Heart right ventricle (tissue), 16 donors: Measurements from ENCODE around the gene KRT33B. TPM values are rescaled to one million over a fixed set of nuclear protein-coding genes. Genes with fewer than 3 reads are reported as not detected.

Experiments used
- ATAC-seq, 8 donors: fragments of 200-7000 bp; cut with Tn5 transposase; one replicate each; pipeline ENCODE4 v1.9.1; 2020; ENCODE audit warnings: mild to moderate bottlenecking in 8 of 8, moderate library complexity in 8 of 8, moderate number of reproducible peaks in 1 of 8
- DNase-seq, 2 donors: peaks; one replicate each; pipeline ENCODE4 v3.0.0-alpha.2; 2020
- H3K27ac ChIP-seq, 10 donors: fragments of 200-600 bp; sonication (generic) in 2 of 10; one replicate each; pipeline versions ENCODE4 v1.5.0 to v1.8.0; 2020 to 2022; ENCODE audit warnings: mild to moderate bottlenecking in 3 of 10
- H3K27me3 ChIP-seq, 7 donors: fragments of 200-600 bp; one replicate each; pipeline ENCODE4 v1.8.0; 2021 to 2022; ENCODE audit warnings: mild to moderate bottlenecking in 2 of 7
- H3K36me3 ChIP-seq, 9 donors: fragments of 200-600 bp; sonication (generic) in 1 of 9; one replicate each; pipeline versions ENCODE4 v1.5.0 to v1.8.0; 2020 to 2022; ENCODE audit warnings: mild to moderate bottlenecking in 2 of 9
- H3K4me1 ChIP-seq, 9 donors: fragments of 200-600 bp; sonication (generic) in 1 of 9; one replicate each; pipeline versions ENCODE4 v1.5.0 to v1.8.0; 2020 to 2022; ENCODE audit warnings: mild to moderate bottlenecking in 4 of 9
- H3K4me3 ChIP-seq, 10 donors: fragments of 200-600 bp; sonication (generic) in 2 of 10; one replicate each; pipeline versions ENCODE4 v1.5.0 to v1.8.0; 2020 to 2022; ENCODE audit warnings: mild to moderate bottlenecking in 7 of 10, moderate library complexity in 2 of 10
- H3K9me3 ChIP-seq, 11 donors: fragments of 200-600 bp in 10 of 11; sonication (generic) in 2 of 11; one replicate each; pipeline versions ENCODE4 v1.5.0 to v1.8.0; 2013 to 2022; ENCODE audit warnings: mild to moderate bottlenecking in 2 of 11, control low read depth in 1 of 11, moderate library complexity in 1 of 11
- WGBS, 2 donors: extraction: QIAGEN DNeasy Blood & Tissue Kit; methylation state at CpG; one replicate each; pipeline ENCODE4 v1.1.7; 2013; ENCODE audit warnings: inconsistent platforms in 1 of 2; 5-methylcytosine and 5-hydroxymethylcytosine counted together
- intact Hi-C, 10 donors: fragments of 100-400 bp; cut with DNase I; formaldehyde crosslinking; loops; one replicate each; pipeline versions ENCODE4 v1.11.1 to v1.14.2; 2022
- polyA plus RNA-seq, 2 donors: library from polyadenylated mRNA; stranded (reverse); fragments of 200-250 nt; gene quantifications; one replicate each; pipeline ENCODE4 v1.2.3, GENCODE V29; 2013
- total RNA-seq, 10 donors: library from RNA; stranded (reverse); fragmentation: NEBNext Ultra II Directional in 3 of 10; extraction: Animal tissue kit (Norgen Biotek cat#: 25700) in 3 of 10; gene quantifications; one replicate each; pipeline versions ENCODE4 v1.2.1 to v1.2.4, GENCODE V29; 2021 to 2023
- TF ChIP-seq, protein P1 (sequence below), 9 donors: fragments of 200-600 bp; sonication (generic) in 2 of 9; IDR thresholded peaks; one replicate each; pipeline versions ENCODE4 v1.5.0 to v1.8.0; 2021 to 2022; ENCODE audit warnings: antibody characterized with exemption in 9 of 9, mild to moderate bottlenecking in 5 of 9, moderate library complexity in 1 of 9
- donor health status: Arrhythmogenic right ventricular cardiomyopathy.
- donor health status: ischemic (EF 13 %, LVEDD 7.1; RV severe dilation, severe dysfunction).
- donor health status: healthy with polysubstance abuse.
- donor health status: DM: no; HTN: yes; CAD: no.
- donor health status: DM: no; HTN: no; CAD: no.
- donor health status: ischemic (EF 25% LVEDD 6.9; RV normal size, moderate dysfunction).
- donor health status: ischemic (EF 25% LVEDD 5.7; RV mildly dilated, moderate dysfunction).
- donor health status: healthy.
- donor health status: DM: yes; HTN: yes; CAD: no.
- donor health status: Ischemic cardiomyopathy.
- donor health status: ischemic (EF 35%, LVEDD 5.7; RV mildly dilated, moderate dysfunction).
- donor health status: nonischemic (EF 11% LVEDD 7.7; RV severe dilation, severe dysfunction).
- donor health status: DM: yes; HTN: yes; CAD: no.
- donor health status: PGD.
- donor health status: ischemic (EF 29% LVEDD 5.4; RV normal size, mild dysfunction).
- donor health status: nonischemic (EF 23%, LVEDD 6.1; RV moderate dilation, normal function).

KRT33B gene
- total and polyA plus RNA-seq, 12 donors: not detected

DNA sequence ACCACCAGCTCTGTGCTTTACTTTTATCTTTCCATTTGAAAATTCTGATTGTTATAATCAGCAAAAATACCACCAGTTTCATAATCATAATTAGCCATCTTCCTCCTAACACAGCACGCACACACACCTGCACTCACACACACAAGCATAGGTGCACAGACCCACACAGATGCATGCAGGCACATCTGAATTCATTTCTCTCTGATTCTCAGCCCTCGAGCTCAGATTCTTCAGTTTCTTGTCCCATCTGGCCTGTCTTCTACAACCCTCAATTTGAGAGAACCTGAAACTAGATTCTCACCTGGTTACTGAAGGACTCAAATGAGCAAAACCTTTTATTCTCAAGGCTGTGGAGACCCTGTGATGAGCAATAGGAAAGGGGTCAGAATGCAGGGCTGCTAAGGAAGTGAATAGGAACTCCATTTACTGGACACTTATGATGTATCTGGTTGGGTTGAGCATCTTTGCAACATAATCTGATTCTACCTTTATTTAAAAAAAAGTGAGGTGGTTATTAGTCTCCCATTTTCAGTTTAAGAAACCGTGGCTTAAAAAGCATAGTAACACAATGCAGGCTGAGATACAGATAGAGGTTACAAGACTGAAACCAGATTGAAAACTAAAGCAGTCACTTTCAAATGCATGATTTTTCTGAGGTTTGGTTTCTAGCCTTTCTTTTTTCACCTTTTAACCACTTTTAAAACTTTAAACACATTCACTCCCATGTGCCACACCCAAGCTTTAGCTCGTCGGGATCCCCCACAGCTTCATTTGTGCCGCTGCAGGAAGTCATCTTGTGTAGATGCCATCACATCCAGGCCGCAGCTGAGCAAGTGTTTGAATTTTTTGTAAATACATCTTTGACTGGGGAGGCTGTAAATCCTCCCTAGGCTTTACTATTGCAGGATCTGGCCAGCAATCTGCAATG lies 28.4 kb downstream of the KRT33B start:
- H3K27me3 ChIP-seq: peaks cover 0 to 17% (median 6%) of the 10 kb centered on the region in 7 donors
- H3K4me3 ChIP-seq: no peak overlapping the region
- WGBS, 2 donors: 79 to 82% methylated on average over 7 of the region's 7 CpGs
- H3K9me3 ChIP-seq: peaks cover 0 to 14% (median 0%) of the 10 kb centered on the region in 11 donors
- DNase-seq (no peak), ATAC-seq (no peak)
- H3K4me1 ChIP-seq: peaks cover 0 to 20% (median 0%) of the 10 kb centered on the region in 9 donors
- TF ChIP-seq, protein P1, sequence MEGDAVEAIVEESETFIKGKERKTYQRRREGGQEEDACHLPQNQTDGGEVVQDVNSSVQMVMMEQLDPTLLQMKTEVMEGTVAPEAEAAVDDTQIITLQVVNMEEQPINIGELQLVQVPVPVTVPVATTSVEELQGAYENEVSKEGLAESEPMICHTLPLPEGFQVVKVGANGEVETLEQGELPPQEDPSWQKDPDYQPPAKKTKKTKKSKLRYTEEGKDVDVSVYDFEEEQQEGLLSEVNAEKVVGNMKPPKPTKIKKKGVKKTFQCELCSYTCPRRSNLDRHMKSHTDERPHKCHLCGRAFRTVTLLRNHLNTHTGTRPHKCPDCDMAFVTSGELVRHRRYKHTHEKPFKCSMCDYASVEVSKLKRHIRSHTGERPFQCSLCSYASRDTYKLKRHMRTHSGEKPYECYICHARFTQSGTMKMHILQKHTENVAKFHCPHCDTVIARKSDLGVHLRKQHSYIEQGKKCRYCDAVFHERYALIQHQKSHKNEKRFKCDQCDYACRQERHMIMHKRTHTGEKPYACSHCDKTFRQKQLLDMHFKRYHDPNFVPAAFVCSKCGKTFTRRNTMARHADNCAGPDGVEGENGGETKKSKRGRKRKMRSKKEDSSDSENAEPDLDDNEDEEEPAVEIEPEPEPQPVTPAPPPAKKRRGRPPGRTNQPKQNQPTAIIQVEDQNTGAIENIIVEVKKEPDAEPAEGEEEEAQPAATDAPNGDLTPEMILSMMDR (IDR thresholded peaks at IDR 0.05): no peak
- H3K27ac ChIP-seq: peak overlapping the region in 1 of 10 donors; percentile 67
- intact Hi-C loops: no loop called here
- no peaks in the 10 kb centered on the region for H3K36me3 ChIP-seq

DNA sequence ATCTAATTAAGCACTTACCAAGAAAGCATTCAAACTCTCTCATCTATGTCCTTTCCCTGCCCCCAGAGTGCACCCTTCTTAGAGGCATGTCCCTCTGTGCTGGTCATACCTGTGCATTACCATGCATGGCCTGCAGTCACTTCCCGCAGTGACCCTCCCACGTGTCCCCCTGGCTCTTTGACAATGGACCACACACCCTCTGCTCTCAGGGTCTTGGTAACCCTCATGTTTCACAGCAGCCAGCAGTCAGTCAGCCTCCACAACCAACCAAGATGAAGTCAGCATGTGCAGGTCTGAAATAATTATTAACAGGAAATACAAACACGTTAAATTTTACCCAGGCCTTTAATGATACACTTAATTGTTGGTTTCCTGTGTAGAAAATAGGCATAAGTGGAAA lies 29.1 kb downstream of the KRT33B start:
- TF ChIP-seq, protein P1 (IDR thresholded peaks at IDR 0.05): no peak
- H3K27me3 ChIP-seq: peaks cover 0 to 23% (median 6%) of the 10 kb centered on the region in 7 donors
- 50 to 67% methylated on average over 3 of the region's 3 CpGs for WGBS, 2 donors
- H3K4me1 ChIP-seq: peaks cover 0 to 20% (median 0%) of the 10 kb centered on the region in 9 donors
- intact Hi-C loops: no loop called here
- H3K4me3 ChIP-seq: no peak overlapping the region
- peak overlapping the region in 1 of 10 donors; percentile 67 for H3K27ac ChIP-seq
- H3K9me3 ChIP-seq: peaks cover 0 to 14% (median 0%) of the 10 kb centered on the region in 11 donors
- no peak for DNase-seq
- ATAC-seq: no peak
- H3K36me3 ChIP-seq: no peaks in the 10 kb centered on the region

DNA sequence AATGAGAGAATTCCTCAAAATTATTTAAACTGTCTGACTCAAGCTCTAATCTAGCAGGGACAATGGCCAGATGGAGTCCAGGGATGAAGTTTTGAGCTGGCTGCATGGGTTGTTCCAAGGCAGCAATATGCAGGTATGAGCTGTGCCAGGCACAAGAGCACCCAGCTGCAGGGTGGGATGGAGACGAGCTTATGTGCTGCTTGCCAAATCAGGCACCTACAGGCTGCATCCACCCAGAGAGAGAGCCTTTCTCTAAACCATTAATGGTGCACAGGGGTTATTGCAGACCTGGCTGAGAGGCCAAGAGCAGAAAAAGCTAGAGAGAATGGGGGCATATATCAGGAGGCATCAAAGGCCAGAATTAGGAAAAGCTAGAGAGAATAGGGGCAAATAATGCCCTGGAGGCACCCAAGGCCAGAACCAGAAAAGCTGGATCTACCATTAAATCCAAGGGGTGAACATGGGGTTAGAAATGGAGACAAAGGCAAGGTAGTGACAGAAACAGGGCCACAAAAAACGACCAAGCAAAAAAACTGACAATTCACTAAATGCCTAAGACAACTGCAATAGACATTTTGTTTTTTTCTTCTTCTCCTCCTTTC lies 29.9 kb downstream of the KRT33B start:
- 53 to 59% methylated on average over 2 of the region's 2 CpGs for WGBS, 2 donors
- DNase-seq (no peak), ATAC-seq (no peak)
- intact Hi-C loops: no loop called here
- H3K9me3 ChIP-seq: peaks cover 0 to 14% (median 0%) of the 10 kb centered on the region in 11 donors
- TF ChIP-seq, protein P1 (IDR thresholded peaks at IDR 0.05): no peak
- peak overlapping the region in 1 of 10 donors; percentile 67 for H3K27ac ChIP-seq
- H3K4me3 ChIP-seq: no peak overlapping the region
- H3K27me3 ChIP-seq: peaks cover 0 to 26% (median 6%) of the 10 kb centered on the region in 7 donors
- no peaks in the 10 kb centered on the region for H3K36me3 ChIP-seq
- peaks cover 0 to 20% (median 0%) of the 10 kb centered on the region in 9 donors for H3K4me1 ChIP-seq

DNA sequence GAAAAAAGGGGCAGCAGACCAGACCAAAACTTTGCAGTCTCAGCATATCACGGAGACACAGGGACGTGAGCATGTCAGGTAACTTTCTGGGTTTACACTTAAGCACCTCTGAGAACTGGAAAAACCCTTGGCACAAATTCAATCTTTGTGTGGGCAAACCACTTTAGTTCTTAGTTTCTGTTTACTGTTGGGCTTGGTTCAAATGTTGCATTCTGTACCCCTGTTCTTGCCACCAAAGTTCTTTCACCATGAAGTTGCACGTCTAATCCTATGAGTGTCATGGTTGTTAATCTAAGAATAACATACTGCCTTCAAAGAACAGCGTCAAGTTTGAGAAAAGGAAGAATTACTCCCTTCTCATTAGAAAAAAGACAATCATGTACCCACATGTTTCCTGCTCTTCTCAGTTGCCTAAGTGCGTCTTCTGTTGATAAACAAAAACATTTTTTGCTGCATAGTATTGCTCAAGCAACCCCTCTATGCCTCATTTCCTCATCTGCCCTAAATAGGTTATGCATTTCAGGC lies 30.6 kb downstream of the KRT33B start:
- H3K27ac ChIP-seq: peak overlapping the region in 1 of 10 donors; percentile 67
- 43 to 52% methylated on average over 5 of the region's 5 CpGs for WGBS, 2 donors

More for the DNA sequence above, 30.6 kb downstream of the KRT33B start:
- intact Hi-C loops: no loop called here
- Histone ChIP-seq H3K4me1 (peaks cover 0 to 20% (median 0%) of the 10 kb centered on the region in 9 donors), H3K36me3 (no peaks in the 10 kb centered on the region), H3K9me3 (peaks cover 0 to 14% (median 0%) of the 10 kb centered on the region in 11 donors), H3K27me3 (peaks cover 0 to 30% (median 6%) of the 10 kb centered on the region in 7 donors), H3K4me3 (no peak overlapping the region)
- TF ChIP-seq, protein P1 (IDR thresholded peaks at IDR 0.05): no peak
- ATAC-seq (no peak), DNase-seq (no peak)
